GM12878 (cell line): ENCODE measurements around the gene TCERG1L. TPM values are rescaled to one million over a fixed set of nuclear protein-coding genes. Genes with fewer than 3 reads are reported as not detected.

Experiments used
- ATAC-seq: fragments of 200-7000 bp; cut with Tn5 transposase; 3 replicates; pipeline ENCODE4 v1.9.1; 2020; ENCODE audit warnings: mild to moderate bottlenecking, moderate library complexity
- BruUV-seq: library from RNA; stranded (reverse); fragments of 400-500 nt; replicated peaks from 2 replicates; lab custom pipeline; 2021; lab: Mats Ljungman, UMichigan
- CTCF ChIA-PET: fragments of 300-600 bp; sonication (Branson Sonifier 250); formaldehyde crosslinking; extraction: SDS; loops from one replicate; lab custom pipeline; 2021; ENCODE audit warnings: inconsistent platforms; lab: Yijun Ruan, JAX
- POLR2A ChIA-PET: fragments of 350-600 bp; formaldehyde crosslinking; extraction: SDS; loops from one replicate; lab custom pipeline; 2021; ENCODE audit warnings: inconsistent platforms; lab: Charles Lee
- RAD21 ChIA-PET: fragments of 300-600 bp; sonication (Branson Sonifier 250); formaldehyde crosslinking; loops from one replicate; lab custom pipeline; 2023; ENCODE audit warnings: antibody characterized with exemption; ENCODE audit not compliant: unreplicated experiment; lab: Charles Lee
- SMC1A ChIA-PET: fragments of 300-600 bp; sonication (Branson Sonifier 250); formaldehyde crosslinking; loops from one replicate; lab custom pipeline; 2023; ENCODE audit not compliant: unreplicated experiment, uncharacterized antibody; lab: Charles Lee
- DNase-seq: peaks from one replicate; pipeline ENCODE4 v3.0.0-alpha.2; 2011; ENCODE audit warnings: low read depth, low spot score
- FAIRE-seq: peaks from 3 replicates; lab custom pipeline; 2011; peaks lifted over from hg19 to GRCh38; lab: Jason Lieb, UNC
- H2AFZ ChIP-seq: 2 replicates; pipeline ENCODE4 v1.6.0; 2011; ENCODE audit warnings: low read depth, low read length, control low read depth; ENCODE audit not compliant: control insufficient read depth
- H3K27ac ChIP-seq: 2 replicates; pipeline ENCODE4 v1.5.1; 2011; ENCODE audit warnings: control low read depth; ENCODE audit not compliant: control insufficient read depth, insufficient read depth
- H3K27me3 ChIP-seq, 2 experiments: replicated peaks in 1 of 2; 2 replicates each; pipeline versions ENCODE4 v1.6.0 to v1.6.1; 2011; ENCODE audit warnings: low read length in 1 of 2; ENCODE audit not compliant: control insufficient read depth in 2 of 2, insufficient read depth in 2 of 2
- H3K36me3 ChIP-seq, 2 experiments: 2 replicates each; pipeline ENCODE4 v1.5.1; 2011; ENCODE audit warnings: low read length in 1 of 2; ENCODE audit not compliant: control insufficient read depth in 2 of 2, insufficient read depth in 2 of 2
- H3K4me1 ChIP-seq: 2 replicates; pipeline ENCODE4 v1.6.1; 2011; ENCODE audit warnings: mild to moderate bottlenecking, low read length, moderate library complexity, mixed read lengths; ENCODE audit not compliant: control insufficient read depth, insufficient read depth
- H3K4me2 ChIP-seq: 2 replicates; pipeline ENCODE4 v1.6.0; 2011; ENCODE audit warnings: control low read depth; ENCODE audit not compliant: control insufficient read depth, insufficient read depth
- H3K4me3 ChIP-seq: fragments of 200-600 bp; sonication (generic); 2 replicates; pipeline ENCODE4 v1.5.1; 2016
- H3K79me2 ChIP-seq: 2 replicates; pipeline ENCODE4 v1.6.0; 2011; ENCODE audit warnings: low read length; ENCODE audit not compliant: control insufficient read depth, insufficient read depth
- H3K9ac ChIP-seq: 2 replicates; pipeline ENCODE4 v1.8.0; 2011; ENCODE audit warnings: low read length, control low read depth, mixed read lengths; ENCODE audit not compliant: control insufficient read depth, insufficient read depth
- H3K9me3 ChIP-seq: replicated peaks from 3 replicates; pipeline ENCODE4 v1.5.1; 2011; ENCODE audit warnings: mild to moderate bottlenecking, low read length; ENCODE audit not compliant: control insufficient read depth, insufficient read depth
- H4K20me1 ChIP-seq: 2 replicates; pipeline ENCODE4 v1.6.0; 2011; ENCODE audit not compliant: control insufficient read depth, insufficient read depth
- HDAC2 ChIP-seq: fragments of 200-600 bp; sonication (generic); IDR thresholded peaks from 2 replicates; pipeline ENCODE4 v1.6.1; 2017
- HDGF ChIP-seq: fragments of 450-650 bp; IDR thresholded peaks from 2 replicates; pipeline ENCODE4 v1.6.1; 2016; ENCODE audit warnings: antibody characterized with exemption
- IRF5 ChIP-seq: fragments of 450-650 bp; IDR thresholded peaks from 2 replicates; pipeline ENCODE4 v1.6.1; 2017; ENCODE audit warnings: borderline replicate concordance
- LARP7 ChIP-seq: fragments of 450-650 bp; IDR thresholded peaks from 2 replicates; pipeline ENCODE4 v1.6.1; 2017; ENCODE audit warnings: mild to moderate bottlenecking
- NFIC ChIP-seq: IDR thresholded peaks from 2 replicates; pipeline ENCODE4 v1.6.1; 2012; ENCODE audit warnings: low read depth, mild to moderate bottlenecking, inconsistent platforms, low read length, moderate library complexity
- TARDBP ChIP-seq: IDR thresholded peaks from 2 replicates; pipeline ENCODE4 v1.6.1; 2016; ENCODE audit warnings: borderline replicate concordance
- USF2 ChIP-seq: IDR thresholded peaks from 2 replicates; pipeline ENCODE4 v1.6.1; 2011; ENCODE audit warnings: low read depth, low read length, improper control_type of control experiment, borderline replicate concordance
- WGBS: methylation state at CpG from one replicate; pipeline ENCODE4 v1.1.6; 2016; ENCODE audit warnings: low lambda C conversion rate; ENCODE audit not compliant: insufficient replicate concordance, insufficient coverage; ENCODE audit errors: missing lambda C conversion rate; 5-methylcytosine and 5-hydroxymethylcytosine counted together
- in situ Hi-C: fragments of 300-500 bp; cut with MboI; formaldehyde crosslinking; loops from 9 replicates; pipeline ENCODE4 v1.14.3; 2018; ENCODE audit warnings: mixed read lengths
- intact Hi-C: fragments of 100-400 bp; cut with micrococcal nuclease; formaldehyde crosslinking; loops from one replicate; pipeline ENCODE4 v1.14.2; 2022; ENCODE audit not compliant: unreplicated experiment
- polyA plus RNA-seq, 11 experiments: library from polyadenylated mRNA; depleted of rRNA in 4 of 11; unstranded in 6 of 11; stranded (reverse) in 5 of 11; fragments of >200 nt; fragmentation: Nextera tagmentation in 4 of 11; fragmentation: Illumina TruSeq in 1 of 11; extraction: Ambion mirVana in 4 of 11; extraction: Trizol in 1 of 11; gene quantifications; 1 replicate in 1 of 11; 2 replicates in 10 of 11; pipeline versions ENCODE4 v1.2.1 to v1.2.3, GENCODE V29; 2011 to 2016; ENCODE audit warnings: inconsistent platforms in 2 of 11, missing spikeins in 2 of 11, low read depth in 1 of 11
- total RNA-seq, 4 experiments: library from RNA; depleted of rRNA in 3 of 4; stranded (reverse); fragments of >200 nt in 3 of 4; fragmentation: Illumina TruSeq in 1 of 4; extraction: Trizol in 1 of 4; gene quantifications; 2 replicates each; pipeline versions ENCODE4 v1.2.1 to v1.2.3, GENCODE V29; 2013 to 2021
- TF ChIP-seq, protein P1 (sequence below): fragments of 450-650 bp; IDR thresholded peaks from 2 replicates; pipeline ENCODE4 v1.6.1; 2018; ENCODE audit warnings: mild to moderate bottlenecking, low read depth, moderate library complexity; ENCODE audit not compliant: partially characterized antibody

Gene TCERG1L
- total and polyA plus RNA-seq, 10 of the 15 experiments (the other 5 are each of a cell fraction or from before 2014, with no cell fraction given): not detected

DNA sequence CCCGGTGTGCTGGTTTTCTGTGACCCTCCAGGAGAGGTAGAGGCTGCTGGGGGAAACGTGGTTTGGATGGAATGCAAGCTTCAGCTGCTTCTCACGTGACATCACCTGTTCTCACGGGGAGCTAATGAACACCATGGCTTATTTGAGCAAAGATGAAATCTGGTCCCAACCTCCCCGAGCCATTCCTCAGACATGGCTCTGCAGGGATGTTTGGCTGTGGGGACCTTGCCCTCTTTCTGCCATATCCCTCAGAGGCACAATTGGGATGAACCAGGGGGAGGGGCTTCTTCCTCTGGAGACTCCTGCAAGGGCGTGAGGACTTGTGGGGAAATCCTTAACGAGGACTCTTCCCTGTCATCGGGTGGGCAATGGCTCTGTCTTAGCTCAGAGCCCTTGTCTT lies 236.8 kb downstream of the TCERG1L start:
- H3K4me3 ChIP-seq: no peak overlapping the region
- H3K79me2 ChIP-seq: no peaks in the 10 kb centered on the region
- DNase-seq (no peak), ATAC-seq (no peak), FAIRE-seq (no peak)
- RAD21 ChIA-PET: no interaction called here
- H3K9me3 ChIP-seq: no peaks in the 10 kb centered on the region; the same call in 1 of the 3 replicates
- intact Hi-C loops: no loop called here
- no peaks in the 10 kb centered on the region for H3K27me3 ChIP-seq
- H3K36me3 ChIP-seq: no peaks in the 10 kb centered on the region
- POLR2A ChIA-PET: no interaction called here
- no peak overlapping the region for H3K27ac ChIP-seq
- H3K9ac ChIP-seq: no peak overlapping the region
- no TSS peak for BruUV-seq
- in situ Hi-C loops: no loop called here
- no peak overlapping the region for H3K4me2 ChIP-seq
- SMC1A ChIA-PET: no interaction called here
- 6% methylated on average over 8 of the region's 8 CpGs for WGBS
- H3K4me1 ChIP-seq: no peaks in the 10 kb centered on the region
- CTCF ChIA-PET: no interaction called here
- no peaks in the 10 kb centered on the region for H4K20me1 ChIP-seq
- TF ChIP-seq LARP7 (no peak), TARDBP (no peak), USF2 (no peak), NFIC (no peak), HDGF (no peak), HDAC2 (no peak), IRF5 (no peak)
- TF ChIP-seq, protein P1, sequence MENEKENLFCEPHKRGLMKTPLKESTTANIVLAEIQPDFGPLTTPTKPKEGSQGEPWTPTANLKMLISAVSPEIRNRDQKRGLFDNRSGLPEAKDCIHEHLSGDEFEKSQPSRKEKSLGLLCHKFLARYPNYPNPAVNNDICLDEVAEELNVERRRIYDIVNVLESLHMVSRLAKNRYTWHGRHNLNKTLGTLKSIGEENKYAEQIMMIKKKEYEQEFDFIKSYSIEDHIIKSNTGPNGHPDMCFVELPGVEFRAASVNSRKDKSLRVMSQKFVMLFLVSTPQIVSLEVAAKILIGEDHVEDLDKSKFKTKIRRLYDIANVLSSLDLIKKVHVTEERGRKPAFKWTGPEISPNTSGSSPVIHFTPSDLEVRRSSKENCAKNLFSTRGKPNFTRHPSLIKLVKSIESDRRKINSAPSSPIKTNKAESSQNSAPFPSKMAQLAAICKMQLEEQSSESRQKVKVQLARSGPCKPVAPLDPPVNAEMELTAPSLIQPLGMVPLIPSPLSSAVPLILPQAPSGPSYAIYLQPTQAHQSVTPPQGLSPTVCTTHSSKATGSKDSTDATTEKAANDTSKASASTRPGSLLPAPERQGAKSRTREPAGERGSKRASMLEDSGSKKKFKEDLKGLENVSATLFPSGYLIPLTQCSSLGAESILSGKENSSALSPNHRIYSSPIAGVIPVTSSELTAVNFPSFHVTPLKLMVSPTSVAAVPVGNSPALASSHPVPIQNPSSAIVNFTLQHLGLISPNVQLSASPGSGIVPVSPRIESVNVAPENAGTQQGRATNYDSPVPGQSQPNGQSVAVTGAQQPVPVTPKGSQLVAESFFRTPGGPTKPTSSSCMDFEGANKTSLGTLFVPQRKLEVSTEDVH: no peak
- H2AFZ ChIP-seq: no peak overlapping the region
